Measurements from ENCODE around the gene LBHD2.

DNA sequence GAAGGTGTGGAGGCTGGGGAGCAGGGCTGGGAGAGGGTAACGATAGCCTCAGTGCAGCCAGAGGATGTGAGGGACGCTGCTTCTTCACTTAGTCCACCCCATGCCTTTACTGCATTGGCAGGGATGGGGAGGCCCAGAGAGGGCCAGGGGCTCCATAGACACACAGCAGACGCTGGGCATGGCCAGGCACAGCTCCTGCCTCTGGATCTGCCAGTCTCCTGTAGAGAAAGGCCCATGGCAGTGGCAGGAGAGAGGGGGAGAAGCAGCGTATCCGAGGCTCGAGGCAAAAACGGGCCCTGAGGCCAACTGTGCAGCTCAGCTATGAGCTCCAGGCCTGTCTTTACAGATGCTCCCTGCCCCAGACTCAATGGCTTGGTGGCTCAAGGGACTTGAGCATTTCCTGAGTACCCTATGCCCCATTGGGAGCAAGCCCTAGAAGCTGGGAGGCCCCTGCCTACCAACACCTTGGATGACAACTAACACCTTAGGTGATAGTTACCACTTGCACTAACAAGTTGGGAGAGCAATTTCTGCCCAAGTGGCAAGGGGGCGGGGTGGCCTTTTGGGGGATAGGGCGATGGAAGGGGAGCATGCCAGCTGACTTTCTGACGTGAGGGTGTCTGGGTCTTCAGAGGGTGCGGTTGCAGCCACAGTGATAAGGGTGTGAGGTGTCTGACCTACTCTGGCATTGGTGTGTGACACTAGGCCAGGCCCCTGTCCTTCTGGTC, 5.0 kb upstream of the LBHD2 start:
- TF ChIP-seq SP1 (IDR thresholded peaks at IDR 0.05) (no peak), NR2F2 (IDR thresholded peaks at IDR 0.05) (no peak), TAF1 (conservative IDR thresholded peaks at IDR 0.05) (no peak), YY1 (IDR thresholded peaks at IDR 0.05) (no peak), JUND (IDR thresholded peaks at IDR 0.05) (no peak), RXRA (IDR thresholded peaks at IDR 0.05) (no peak), RAD21 (IDR thresholded peaks at IDR 0.05) (no peak)
- TF ChIP-seq, protein P1, sequence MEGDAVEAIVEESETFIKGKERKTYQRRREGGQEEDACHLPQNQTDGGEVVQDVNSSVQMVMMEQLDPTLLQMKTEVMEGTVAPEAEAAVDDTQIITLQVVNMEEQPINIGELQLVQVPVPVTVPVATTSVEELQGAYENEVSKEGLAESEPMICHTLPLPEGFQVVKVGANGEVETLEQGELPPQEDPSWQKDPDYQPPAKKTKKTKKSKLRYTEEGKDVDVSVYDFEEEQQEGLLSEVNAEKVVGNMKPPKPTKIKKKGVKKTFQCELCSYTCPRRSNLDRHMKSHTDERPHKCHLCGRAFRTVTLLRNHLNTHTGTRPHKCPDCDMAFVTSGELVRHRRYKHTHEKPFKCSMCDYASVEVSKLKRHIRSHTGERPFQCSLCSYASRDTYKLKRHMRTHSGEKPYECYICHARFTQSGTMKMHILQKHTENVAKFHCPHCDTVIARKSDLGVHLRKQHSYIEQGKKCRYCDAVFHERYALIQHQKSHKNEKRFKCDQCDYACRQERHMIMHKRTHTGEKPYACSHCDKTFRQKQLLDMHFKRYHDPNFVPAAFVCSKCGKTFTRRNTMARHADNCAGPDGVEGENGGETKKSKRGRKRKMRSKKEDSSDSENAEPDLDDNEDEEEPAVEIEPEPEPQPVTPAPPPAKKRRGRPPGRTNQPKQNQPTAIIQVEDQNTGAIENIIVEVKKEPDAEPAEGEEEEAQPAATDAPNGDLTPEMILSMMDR (IDR thresholded peaks at IDR 0.05; ENCODE audit: low read depth, low read length, missing input control): no peak
- TF ChIP-seq, protein P2, sequence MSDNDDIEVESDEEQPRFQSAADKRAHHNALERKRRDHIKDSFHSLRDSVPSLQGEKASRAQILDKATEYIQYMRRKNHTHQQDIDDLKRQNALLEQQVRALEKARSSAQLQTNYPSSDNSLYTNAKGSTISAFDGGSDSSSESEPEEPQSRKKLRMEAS (IDR thresholded peaks at IDR 0.05): no peak
- TF ChIP-seq, protein P3, sequence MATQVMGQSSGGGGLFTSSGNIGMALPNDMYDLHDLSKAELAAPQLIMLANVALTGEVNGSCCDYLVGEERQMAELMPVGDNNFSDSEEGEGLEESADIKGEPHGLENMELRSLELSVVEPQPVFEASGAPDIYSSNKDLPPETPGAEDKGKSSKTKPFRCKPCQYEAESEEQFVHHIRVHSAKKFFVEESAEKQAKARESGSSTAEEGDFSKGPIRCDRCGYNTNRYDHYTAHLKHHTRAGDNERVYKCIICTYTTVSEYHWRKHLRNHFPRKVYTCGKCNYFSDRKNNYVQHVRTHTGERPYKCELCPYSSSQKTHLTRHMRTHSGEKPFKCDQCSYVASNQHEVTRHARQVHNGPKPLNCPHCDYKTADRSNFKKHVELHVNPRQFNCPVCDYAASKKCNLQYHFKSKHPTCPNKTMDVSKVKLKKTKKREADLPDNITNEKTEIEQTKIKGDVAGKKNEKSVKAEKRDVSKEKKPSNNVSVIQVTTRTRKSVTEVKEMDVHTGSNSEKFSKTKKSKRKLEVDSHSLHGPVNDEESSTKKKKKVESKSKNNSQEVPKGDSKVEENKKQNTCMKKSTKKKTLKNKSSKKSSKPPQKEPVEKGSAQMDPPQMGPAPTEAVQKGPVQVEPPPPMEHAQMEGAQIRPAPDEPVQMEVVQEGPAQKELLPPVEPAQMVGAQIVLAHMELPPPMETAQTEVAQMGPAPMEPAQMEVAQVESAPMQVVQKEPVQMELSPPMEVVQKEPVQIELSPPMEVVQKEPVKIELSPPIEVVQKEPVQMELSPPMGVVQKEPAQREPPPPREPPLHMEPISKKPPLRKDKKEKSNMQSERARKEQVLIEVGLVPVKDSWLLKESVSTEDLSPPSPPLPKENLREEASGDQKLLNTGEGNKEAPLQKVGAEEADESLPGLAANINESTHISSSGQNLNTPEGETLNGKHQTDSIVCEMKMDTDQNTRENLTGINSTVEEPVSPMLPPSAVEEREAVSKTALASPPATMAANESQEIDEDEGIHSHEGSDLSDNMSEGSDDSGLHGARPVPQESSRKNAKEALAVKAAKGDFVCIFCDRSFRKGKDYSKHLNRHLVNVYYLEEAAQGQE (IDR thresholded peaks at IDR 0.05): no peak
- TF ChIP-seq, protein P4, sequence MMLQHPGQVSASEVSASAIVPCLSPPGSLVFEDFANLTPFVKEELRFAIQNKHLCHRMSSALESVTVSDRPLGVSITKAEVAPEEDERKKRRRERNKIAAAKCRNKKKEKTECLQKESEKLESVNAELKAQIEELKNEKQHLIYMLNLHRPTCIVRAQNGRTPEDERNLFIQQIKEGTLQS (IDR thresholded peaks at IDR 0.05): no peak
